Activated CD8-positive, alpha-beta memory T cell treated with anti-CD3 and anti-CD28 coated beads for 48 hours (primary cell): ENCODE results near the gene CNN2.

ENCODE experiments used
- DNase-seq, 3 experiments: peaks; one replicate each; pipeline ENCODE4 v3.0.0-alpha.2; 2020; ENCODE audit warnings: low read depth in 2 of 3, low spot score in 2 of 3

The CNN2 gene

GRCh38 chr19:1064661-1065605 is 38.5 kb downstream of the CNN2 start:
- no peak for DNase-seq

GRCh38 chr19:1065606-1066109 is 39.2 kb downstream of the CNN2 start:
- no peak for DNase-seq

DNA sequence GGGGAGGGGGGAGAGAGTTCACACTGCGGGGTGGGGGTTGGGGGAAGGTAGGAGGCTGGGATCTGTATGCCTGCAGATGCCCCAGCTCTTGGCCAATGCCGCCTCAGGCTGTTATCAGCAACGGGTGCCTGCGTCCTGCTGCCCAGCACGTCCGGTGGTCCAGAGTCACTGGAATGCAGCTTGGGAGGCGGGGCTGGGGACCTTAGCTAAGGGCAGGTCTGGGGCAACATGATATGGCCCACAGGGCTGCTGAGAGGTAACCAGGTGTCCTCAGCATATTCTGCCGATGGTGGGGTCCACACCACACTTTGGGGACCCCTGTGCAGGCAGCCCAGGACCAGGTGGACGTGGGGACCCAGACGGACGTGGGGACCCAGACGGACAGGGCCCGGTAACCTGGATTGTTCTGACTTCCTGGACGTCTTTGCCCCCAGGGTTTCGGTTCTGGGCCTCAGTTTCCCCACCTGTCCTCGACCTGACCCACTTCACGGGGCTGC is 39.9 kb downstream of the CNN2 start:
- DNase-seq = no peak

- DNase-seq = peak in 1 of 3 experiments; percentile 76
Observed at GRCh38 chr19:1066748-1067340, 40.4 kb downstream of the CNN2 start, which contains the start of gene ARHGAP45. TSS of gene ARHGAP45 (plus strand) at chr19:1067167. CDS start at chr19:1067406, 239 bp downstream.

DNA sequence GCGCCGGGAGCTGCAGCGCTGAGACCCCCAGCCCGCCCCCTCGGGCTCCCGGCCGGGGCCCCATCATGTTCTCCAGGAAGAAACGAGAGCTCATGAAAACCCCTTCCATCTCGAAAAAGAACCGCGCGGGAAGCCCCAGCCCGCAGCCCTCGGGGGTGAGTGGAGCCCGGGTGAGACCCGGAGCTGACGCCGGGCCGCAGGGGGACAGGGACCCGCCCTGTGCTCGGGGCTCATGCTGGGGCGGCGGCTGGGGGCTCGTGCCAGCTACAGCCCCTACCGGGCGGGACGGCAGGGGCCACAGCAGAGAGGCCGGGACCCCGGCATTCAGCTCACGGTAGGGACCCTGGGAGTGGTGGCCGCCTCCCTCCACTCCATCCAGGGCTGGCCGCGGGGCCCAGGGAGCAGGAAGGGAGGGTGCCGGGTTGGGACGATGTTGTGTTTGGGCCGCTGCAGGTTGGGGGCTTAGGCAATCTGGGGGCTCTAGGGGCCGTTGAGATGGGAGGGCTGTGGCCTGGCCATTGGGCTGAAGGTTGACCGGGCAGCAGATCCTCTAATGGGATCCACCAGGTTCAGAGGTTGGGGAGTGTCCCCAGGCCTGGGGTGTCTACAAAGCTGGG is 41.0 kb downstream of the CNN2 start:
- DNase-seq = no peak

- no peak for DNase-seq
Observed at GRCh38 chr19:1068009-1069001, 41.9 kb downstream of the CNN2 start.

- DNase-seq = no peak
Observed at GRCh38 chr19:1069009-1069779, 42.8 kb downstream of the CNN2 start.

DNA sequence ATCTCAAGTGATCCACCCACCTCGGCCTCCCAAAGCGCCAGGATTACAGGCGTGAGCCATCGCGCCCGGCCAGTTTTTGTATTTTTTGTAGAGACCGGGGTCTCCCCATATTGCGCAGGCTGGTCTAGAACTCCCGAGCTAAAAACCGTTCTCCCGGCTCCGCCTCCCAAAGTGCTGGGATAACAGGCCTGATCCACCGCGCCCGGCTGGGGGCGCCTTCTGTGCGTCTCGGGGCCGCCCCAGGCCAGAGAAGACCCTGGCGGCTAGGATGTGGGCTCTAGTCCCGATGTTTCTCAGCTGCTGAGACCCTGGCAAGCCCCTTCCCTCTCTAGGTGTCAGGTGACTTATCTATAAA is 44.1 kb downstream of the CNN2 start:
- no peak for DNase-seq

DNA sequence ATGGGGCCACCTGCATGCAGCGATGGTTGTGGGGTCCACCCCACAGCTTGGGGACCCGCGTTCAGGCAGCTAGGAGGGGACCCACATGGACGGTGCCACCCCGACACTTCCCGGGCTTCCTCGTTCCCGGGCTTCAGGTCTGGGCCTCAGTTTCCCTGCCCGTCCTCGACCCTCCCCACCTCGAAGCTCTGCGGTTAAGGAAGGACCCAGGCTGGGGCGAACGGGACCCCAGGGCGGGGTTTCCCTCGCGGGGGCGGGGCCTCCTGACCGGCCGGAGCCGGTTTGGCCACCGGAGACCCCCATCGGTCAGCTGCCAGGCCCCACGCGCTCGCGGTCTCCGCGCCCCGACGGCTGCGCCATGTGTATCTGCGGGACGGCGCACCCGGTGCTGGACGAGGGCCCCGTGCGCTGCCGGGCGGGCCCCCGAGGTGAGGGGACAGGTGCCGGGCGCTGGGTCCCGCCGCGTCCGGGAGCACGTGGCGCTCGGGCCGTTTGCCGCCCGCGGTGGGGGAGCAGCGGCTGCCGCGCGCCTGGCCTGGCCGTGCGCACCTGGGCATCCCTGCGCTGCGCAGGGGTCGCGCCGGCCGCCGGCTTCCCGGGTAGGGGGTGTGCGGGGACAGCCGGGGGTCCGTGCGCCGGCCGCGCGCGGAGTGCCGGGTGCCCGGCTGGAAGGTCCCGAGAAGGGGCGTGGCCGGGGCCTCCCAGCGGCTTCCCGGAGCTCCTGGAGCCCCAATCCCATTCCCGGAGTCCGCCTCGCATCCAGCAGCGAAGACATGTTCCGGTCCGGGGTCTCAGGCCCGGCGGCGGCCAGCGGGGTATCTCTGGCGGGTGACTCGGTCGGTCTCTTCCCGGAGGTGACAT is 44.8 kb downstream of the CNN2 start:
- no peak for DNase-seq

GRCh38 chr19:1072371-1073015 is 46.1 kb downstream of the CNN2 start:
- DNase-seq = no peak

DNA sequence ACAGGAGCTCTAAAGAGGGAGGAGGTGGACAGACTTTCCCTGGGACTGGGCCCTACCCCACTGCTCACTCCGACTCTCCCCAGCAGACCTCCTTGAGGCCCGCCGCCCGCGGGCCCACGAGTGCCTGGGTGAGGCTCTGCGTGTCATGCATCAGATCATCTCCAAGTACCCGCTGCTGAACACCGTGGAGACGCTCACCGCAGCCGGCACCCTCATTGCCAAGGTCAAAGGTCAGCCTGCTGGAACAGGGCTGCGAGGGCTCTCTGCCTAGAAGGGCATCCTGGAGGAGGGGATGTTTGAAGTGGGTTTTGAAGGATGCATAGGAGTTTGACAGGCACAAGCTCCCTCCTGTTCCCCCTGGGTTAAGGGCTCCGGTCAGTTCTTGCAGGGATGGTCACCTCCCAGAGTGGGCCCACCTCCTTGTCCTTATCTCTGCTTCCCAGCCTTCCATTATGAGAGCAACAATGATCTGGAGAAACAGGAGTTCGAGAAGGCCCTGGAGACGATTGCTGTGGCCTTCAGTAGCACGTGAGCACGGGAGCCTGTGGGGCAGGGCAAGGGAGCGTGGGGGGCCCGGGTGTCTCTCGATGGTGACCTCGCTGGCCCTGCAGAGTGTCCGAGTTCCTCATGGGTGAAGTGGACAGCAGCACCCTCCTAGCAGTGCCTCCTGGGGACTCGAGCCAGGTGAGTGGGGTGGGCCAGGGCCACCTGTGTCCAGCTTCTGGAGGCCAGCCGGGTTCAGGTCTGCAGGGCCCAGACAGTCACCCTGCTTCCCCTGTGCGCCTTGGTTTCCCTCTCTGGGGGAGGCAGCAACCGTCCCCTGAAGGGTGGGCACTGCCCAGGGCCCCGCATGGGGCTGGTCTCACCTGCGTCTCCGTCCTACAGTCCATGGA is 46.9 kb downstream of the CNN2 start:
- DNase-seq = no peak

GRCh38 chr19:1073956-1074517 is 47.6 kb downstream of the CNN2 start:
- DNase-seq = no peak

DNA sequence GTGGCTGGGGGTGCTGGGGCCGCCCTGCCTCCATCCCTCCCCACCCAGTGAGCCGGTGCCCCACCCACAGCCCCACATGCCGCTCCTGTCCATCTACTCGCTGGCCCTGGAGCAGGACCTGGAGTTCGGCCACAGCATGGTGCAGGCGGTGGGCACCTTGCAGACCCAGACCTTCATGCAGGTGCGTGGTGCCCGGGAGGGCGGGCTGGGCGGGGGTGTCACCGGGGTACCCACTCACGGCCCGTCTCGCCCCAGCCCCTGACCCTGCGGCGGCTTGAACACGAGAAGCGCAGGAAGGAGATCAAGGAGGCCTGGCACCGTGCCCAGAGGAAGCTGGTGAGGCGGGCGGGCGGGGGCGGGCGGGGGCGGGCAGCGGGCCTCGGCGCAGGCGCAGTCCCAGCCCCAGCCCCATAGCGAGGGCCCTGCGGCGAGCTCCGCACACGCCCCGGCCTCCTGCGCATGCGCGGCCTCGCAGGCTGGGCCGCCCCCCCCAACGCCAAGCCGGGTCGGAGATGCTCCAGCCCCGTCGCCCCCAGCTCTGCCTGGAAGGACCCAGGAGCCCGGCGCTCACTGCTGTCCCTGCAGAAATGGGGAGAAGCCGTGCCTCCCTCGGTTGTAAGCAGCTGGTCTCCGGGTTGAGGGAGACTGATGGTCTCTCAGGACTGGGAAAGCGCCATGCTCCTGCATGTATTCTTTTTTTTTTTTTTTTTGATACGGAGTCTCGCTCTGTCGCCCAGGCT is 48.3 kb downstream of the CNN2 start:
- peak in 2 of 3 experiments; percentile 62 to 67 for DNase-seq

DNA sequence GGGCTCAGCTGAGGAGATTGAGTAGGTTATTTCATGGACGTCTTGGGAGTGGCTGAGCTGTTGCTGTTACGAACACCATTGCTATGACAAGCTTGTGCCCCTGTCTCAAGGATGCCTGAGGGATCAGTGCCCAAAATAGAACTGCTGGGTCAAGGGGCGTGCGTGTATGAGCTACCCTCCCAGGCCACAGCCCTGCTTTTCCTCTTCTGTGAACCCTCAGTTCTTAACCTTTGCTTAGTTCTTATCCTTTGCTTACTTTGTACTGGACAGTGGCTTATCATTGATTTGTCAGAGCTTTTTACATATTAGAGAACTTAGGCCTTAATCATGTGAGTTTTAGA is 49.6 kb downstream of the CNN2 start:
- DNase-seq = no peak

GRCh38 chr19:1076951-1077350 is 50.5 kb downstream of the CNN2 start:
- peak in 2 of 3 experiments; percentile 65 to 75 for DNase-seq

DNA sequence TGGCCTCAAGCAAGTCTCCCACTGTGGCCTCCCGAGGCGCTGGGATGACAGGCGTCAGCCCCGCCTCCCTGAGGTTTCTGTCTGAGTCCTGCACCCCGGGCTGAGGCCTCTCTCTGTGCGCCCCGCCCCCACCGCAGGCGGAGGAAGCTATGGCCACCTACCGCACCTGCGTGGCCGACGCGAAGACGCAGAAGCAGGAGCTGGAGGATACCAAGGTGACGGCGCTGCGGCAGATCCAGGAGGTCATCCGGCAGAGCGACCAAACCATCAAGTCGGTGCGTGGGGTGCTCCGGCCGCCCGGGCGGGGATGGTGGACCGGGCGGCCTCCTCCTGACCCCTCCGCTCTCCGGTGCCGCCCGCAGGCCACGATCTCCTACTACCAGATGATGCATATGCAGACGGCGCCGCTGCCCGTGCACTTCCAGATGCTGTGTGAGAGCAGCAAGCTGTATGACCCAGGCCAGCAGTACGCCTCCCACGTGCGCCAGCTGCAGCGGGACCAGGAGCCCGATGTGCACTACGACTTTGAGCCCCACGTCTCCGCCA is 53.2 kb downstream of the CNN2 start:
- DNase-seq = no peak
